H1 (cell line): ENCODE data around the gene DNER. TPM values are rescaled to one million over a fixed set of nuclear protein-coding genes. Genes with fewer than 3 reads are reported as not detected.

Experiments
- CTCF ChIA-PET: fragments of 300-600 bp; sonication (Branson Sonifier 250); formaldehyde crosslinking; loops from one replicate; lab custom pipeline; 2021; ENCODE audit not compliant: partially characterized antibody; lab: Charles Lee
- POLR2A ChIA-PET: fragments of 300-600 bp; sonication (Branson Sonifier 250); formaldehyde crosslinking; loops from one replicate; lab custom pipeline; 2021; ENCODE audit warnings: inconsistent platforms; ENCODE audit not compliant: partially characterized antibody; lab: Charles Lee
- DNase-seq, 2 experiments: peaks; one replicate each; pipeline versions ENCODE4 v3.0.0 to v3.0.0-alpha.2; 2010 to 2022; ENCODE audit warnings: low spot score in 2 of 2, low read depth in 1 of 2, mixed read lengths in 1 of 2
- FAIRE-seq: peaks from 2 replicates; lab custom pipeline; 2011; peaks lifted over from hg19 to GRCh38; lab: Jason Lieb, UNC
- H2AFZ ChIP-seq: 2 replicates; pipeline ENCODE4 v1.8.1; 2012; ENCODE audit warnings: low read length, inconsistent platforms
- H2AK5ac ChIP-seq: 2 replicates; pipeline ENCODE4 v1.6.1; 2013; ENCODE audit warnings: low read depth, low read length
- H2BK120ac ChIP-seq: replicated peaks from 2 replicates; pipeline ENCODE3; 2013; ENCODE audit warnings: low read depth, low read length, inconsistent platforms
- H2BK12ac ChIP-seq: 2 replicates; pipeline ENCODE4 v1.6.1; 2013; ENCODE audit warnings: low read depth, low read length
- H2BK15ac ChIP-seq: 2 replicates; pipeline ENCODE4 v1.6.1; 2013; ENCODE audit warnings: low read length
- H2BK20ac ChIP-seq: 2 replicates; pipeline ENCODE4 v1.6.1; 2013; ENCODE audit warnings: low read length
- H2BK5ac ChIP-seq: 2 replicates; pipeline ENCODE4 v1.6.1; 2013; ENCODE audit warnings: low read depth, low read length
- H3K14ac ChIP-seq: 2 replicates; pipeline ENCODE4 v1.6.1; 2013; ENCODE audit warnings: inconsistent platforms; ENCODE audit not compliant: insufficient read length
- H3K18ac ChIP-seq: 2 replicates; pipeline ENCODE4 v1.6.1; 2013; ENCODE audit warnings: low read length; ENCODE audit errors: extremely low read depth
- H3K23ac ChIP-seq: 2 replicates; pipeline ENCODE4 v1.6.1; 2013; ENCODE audit warnings: inconsistent platforms; ENCODE audit not compliant: insufficient read length
- H3K23me2 ChIP-seq: 2 replicates; pipeline ENCODE4 v1.6.1; 2013; ENCODE audit warnings: low read depth, low read length
- H3K27ac ChIP-seq: 2 replicates; pipeline ENCODE4 v1.6.1; 2011; ENCODE audit warnings: low read depth, low read length, inconsistent platforms
- H3K27me3 ChIP-seq, 4 experiments: replicated peaks in 1 of 4; 1 replicate in 1 of 4; 2 replicates in 3 of 4; pipeline versions ENCODE4 v1.6.1 to v1.8.1; 2011 to 2013; ENCODE audit warnings: low read length in 3 of 4, mild to moderate bottlenecking in 3 of 4, inconsistent platforms in 2 of 4, mixed read lengths in 2 of 4, moderate library complexity in 1 of 4; ENCODE audit not compliant: control insufficient read depth in 3 of 4, insufficient read depth in 3 of 4; ENCODE audit errors: extremely low read depth in 1 of 4
- H3K36me3 ChIP-seq, 4 experiments: 2 replicates each; pipeline versions ENCODE4 v1.6.1 to v1.8.1; 2011 to 2013; ENCODE audit warnings: mild to moderate bottlenecking in 4 of 4, low read length in 3 of 4, moderate library complexity in 2 of 4, control low read depth in 1 of 4, inconsistent platforms in 1 of 4; ENCODE audit not compliant: insufficient read depth in 4 of 4, control insufficient read depth in 2 of 4
- H3K4ac ChIP-seq: replicated peaks from 2 replicates; pipeline ENCODE3; 2013; ENCODE audit warnings: low read length, low read depth, mixed read lengths, inconsistent platforms; ENCODE audit not compliant: insufficient read length
- H3K4me1 ChIP-seq, 4 experiments: replicated peaks in 1 of 4; 1 replicate in 1 of 4; 2 replicates in 3 of 4; pipeline versions ENCODE4 v1.6.1 to v1.8.1; 2011 to 2013; ENCODE audit warnings: low read length in 3 of 4, inconsistent platforms in 2 of 4, mixed read lengths in 1 of 4; ENCODE audit not compliant: insufficient read depth in 4 of 4, control insufficient read depth in 3 of 4
- H3K4me2 ChIP-seq, 2 experiments: 2 replicates each; pipeline versions ENCODE4 v1.6.1 to v1.8.1; 2011 to 2013; ENCODE audit warnings: low read depth in 2 of 2, low read length in 2 of 2, control low read depth in 1 of 2, inconsistent platforms in 1 of 2, mild to moderate bottlenecking in 1 of 2; ENCODE audit not compliant: insufficient read depth in 1 of 2
- H3K4me3 ChIP-seq, 4 experiments: fragments of 200-600, 300-600 bp in 1 of 4; sonication (generic), shearing (Covaris generic), sonication (Bioruptor Twin) in 1 of 4; 2 replicates each; pipeline versions ENCODE4 v1.5.1 to v1.8.1; 2011 to 2016; ENCODE audit warnings: low read length in 4 of 4, low read depth in 3 of 4, control low read depth in 2 of 4, inconsistent platforms in 2 of 4, mild to moderate bottlenecking in 2 of 4, mixed read lengths in 1 of 4, moderate library complexity in 1 of 4; ENCODE audit not compliant: insufficient read depth in 2 of 4; ENCODE audit errors: extremely low read depth in 1 of 4
- H3K56ac ChIP-seq: replicated peaks from 2 replicates; pipeline ENCODE3; 2013; ENCODE audit warnings: low read depth, mild to moderate bottlenecking, mixed read lengths, low read length, inconsistent platforms; ENCODE audit not compliant: insufficient read length
- H3K79me1 ChIP-seq: 2 replicates; pipeline ENCODE4 v1.6.1; 2013; ENCODE audit warnings: low read depth, low read length, control low read depth
- H3K79me2 ChIP-seq, 2 experiments: 2 replicates each; pipeline versions ENCODE4 v1.6.1 to v1.8.1; 2012 to 2013; ENCODE audit warnings: low read length in 2 of 2, mild to moderate bottlenecking in 2 of 2, inconsistent platforms in 1 of 2; ENCODE audit not compliant: insufficient read depth in 2 of 2, control insufficient read depth in 1 of 2
- H3K9ac ChIP-seq, 4 experiments: replicated peaks in 1 of 4; 1 replicate in 1 of 4; 2 replicates in 3 of 4; pipeline versions ENCODE4 v1.6.1 to v1.8.1; 2011 to 2013; ENCODE audit warnings: low read depth in 3 of 4, low read length in 3 of 4, control low read depth in 2 of 4, mild to moderate bottlenecking in 2 of 4, moderate library complexity in 2 of 4, inconsistent platforms in 1 of 4; ENCODE audit errors: extremely low read depth in 1 of 4
- H3K9me3 ChIP-seq, 2 experiments: 2 replicates each; pipeline versions ENCODE4 v1.6.1 to v1.8.1; 2012 to 2013; ENCODE audit warnings: mild to moderate bottlenecking in 2 of 2, moderate library complexity in 2 of 2, control low read depth in 1 of 2, inconsistent platforms in 1 of 2, low read depth in 1 of 2, low read length in 1 of 2, mixed read lengths in 1 of 2; ENCODE audit not compliant: insufficient read depth in 2 of 2
- H4K20me1 ChIP-seq, 2 experiments: replicated peaks in 1 of 2; 2 replicates each; pipeline versions ENCODE3 to v1.8.1; 2011 to 2013; ENCODE audit warnings: inconsistent platforms in 2 of 2, low read length in 2 of 2, mild to moderate bottlenecking in 1 of 2; ENCODE audit not compliant: insufficient read depth in 2 of 2, control insufficient read depth in 1 of 2
- H4K5ac ChIP-seq: 2 replicates; pipeline ENCODE4 v1.6.1; 2013; ENCODE audit warnings: low read length, low read depth, mixed read lengths, inconsistent platforms; ENCODE audit not compliant: insufficient read length
- H4K8ac ChIP-seq: 2 replicates; pipeline ENCODE4 v1.8.0; 2013; ENCODE audit warnings: mild to moderate bottlenecking, moderate library complexity, low read length, inconsistent platforms; ENCODE audit not compliant: insufficient read depth; ENCODE audit errors: extremely low read depth
- H4K91ac ChIP-seq: replicated peaks from 2 replicates; pipeline ENCODE3; 2013; ENCODE audit warnings: low read length, mixed read lengths, inconsistent platforms; ENCODE audit not compliant: insufficient read length
- CTBP2 ChIP-seq: IDR thresholded peaks from 2 replicates; pipeline ENCODE4 v1.7.0; 2011; ENCODE audit warnings: borderline replicate concordance, mild to moderate bottlenecking, moderate library complexity, mixed read lengths, low read length; ENCODE audit not compliant: insufficient read depth, insufficient read length
- GTF2F1 ChIP-seq: IDR thresholded peaks from 2 replicates; pipeline ENCODE4 v1.6.1; 2012; ENCODE audit warnings: low read depth, low read length, improper control_type of control experiment, borderline replicate concordance
- KDM1A ChIP-seq: fragments of 200-600, 300-600 bp; sonication (generic); IDR thresholded peaks from 2 replicates; pipeline ENCODE4 v1.7.1; 2016; ENCODE audit warnings: mild to moderate bottlenecking, low read length, borderline replicate concordance
- RNF2 ChIP-seq: fragments of 200-900, 300-1000 bp; sonication (generic); IDR thresholded peaks from 2 replicates; pipeline ENCODE4 v1.7.1; 2016; ENCODE audit warnings: borderline replicate concordance, low read depth, mild to moderate bottlenecking, antibody characterized with exemption, low read length; ENCODE audit not compliant: poor library complexity, severe bottlenecking; ENCODE audit errors: missing control alignments
- TBP ChIP-seq: IDR thresholded peaks from 2 replicates; pipeline ENCODE4 v1.6.1; 2011; ENCODE audit warnings: low read depth, low read length, improper control_type of control experiment
- WGBS, 2 experiments: shearing (Covaris generic) in 1 of 2; methylation state at CpG; one replicate each; pipeline versions ENCODE4 v1.1.6 to v1.1.7; 2013 to 2015; ENCODE audit warnings: low lambda C conversion rate in 2 of 2, mixed read lengths in 2 of 2, inconsistent platforms in 1 of 2, low coverage in 1 of 2, missing lambda C conversion rate in 1 of 2; ENCODE audit not compliant: insufficient replicate concordance in 2 of 2, insufficient coverage in 1 of 2, insufficient read length in 1 of 2; ENCODE audit errors: extremely low coverage in 1 of 2, missing lambda C conversion rate in 1 of 2; 5-methylcytosine and 5-hydroxymethylcytosine counted together
- polyA plus RNA-seq, 7 experiments: library from polyadenylated mRNA; depleted of rRNA in 3 of 7; stranded (reverse) in 5 of 7; unstranded in 2 of 7; fragments of >200 nt in 5 of 7; fragments of 200-250 nt in 2 of 7; gene quantifications; 1 replicate in 5 of 7; 2 replicates in 1 of 7; 4 replicates in 1 of 7; pipeline versions ENCODE4 v1.2.1 to v1.2.3, GENCODE V29; 2011 to 2013; ENCODE audit warnings: missing spikeins in 2 of 7, mixed read lengths in 2 of 7
- total RNA-seq: library from RNA; stranded (reverse); fragmentation: NEBNext Ultra II Directional; extraction: Animal tissue kit (Norgen Biotek cat#: 25700); gene quantifications from 2 replicates; pipeline ENCODE4 v1.2.1, GENCODE V29; 2021
- TF ChIP-seq, protein P1 (sequence below): IDR thresholded peaks from 2 replicates; pipeline ENCODE4 v1.6.1; 2012; ENCODE audit warnings: low read length, inconsistent platforms

Gene DNER
- total and polyA plus RNA-seq, 2 of the 8 experiments (the other 6 are each of a cell fraction or from before 2014, with no cell fraction given): 6.8 to 16.3 TPM

DNA sequence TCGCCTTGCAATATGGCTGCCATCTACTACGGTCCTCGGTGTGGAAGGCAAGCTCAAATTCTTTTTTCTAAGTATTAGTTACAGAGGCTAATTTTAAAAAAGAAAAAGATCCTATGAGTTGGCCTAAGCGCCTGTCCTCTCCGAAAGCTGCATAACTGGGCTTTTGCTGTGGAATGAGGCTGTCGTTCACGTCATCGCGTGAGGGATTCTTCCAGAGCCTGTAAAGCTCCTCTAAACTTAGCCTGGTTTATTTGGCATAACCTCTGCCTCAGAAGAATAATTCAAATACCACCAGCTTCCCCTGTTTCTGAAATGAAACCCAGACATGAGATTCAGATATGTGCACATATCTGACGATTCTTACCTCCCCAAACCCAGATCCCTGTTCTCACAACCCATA, 187.4 kb downstream of the DNER start:
- POLR2A ChIA-PET: no interaction called here
- no peak overlapping the region for H3K27ac ChIP-seq

More for the DNA sequence above, 187.4 kb downstream of the DNER start:
- DNase-seq (no peak), FAIRE-seq (no peak)
- no peak overlapping the region for H3K4me3 ChIP-seq
- peaks cover 3 to 7% of the 10 kb centered on the region in 2 experiments; a peak in 1 of 4 replicates for H3K9me3 ChIP-seq
- no peak overlapping the region for H4K91ac ChIP-seq
- H2BK20ac ChIP-seq: no peak overlapping the region
- H3K23ac ChIP-seq: no peak overlapping the region
- no peaks in the 10 kb centered on the region for H3K23me2 ChIP-seq
- no peak overlapping the region for H2BK15ac ChIP-seq
- H2BK12ac ChIP-seq: no peak overlapping the region
- no peaks in the 10 kb centered on the region for H3K79me2 ChIP-seq
- H3K4ac ChIP-seq: no peak overlapping the region
- no peak for TF ChIP-seq GTF2F1
- TF ChIP-seq KDM1A: no peak
- TF ChIP-seq CTBP2: no peak
- TF ChIP-seq RNF2: no peak
- TF ChIP-seq, protein P1, sequence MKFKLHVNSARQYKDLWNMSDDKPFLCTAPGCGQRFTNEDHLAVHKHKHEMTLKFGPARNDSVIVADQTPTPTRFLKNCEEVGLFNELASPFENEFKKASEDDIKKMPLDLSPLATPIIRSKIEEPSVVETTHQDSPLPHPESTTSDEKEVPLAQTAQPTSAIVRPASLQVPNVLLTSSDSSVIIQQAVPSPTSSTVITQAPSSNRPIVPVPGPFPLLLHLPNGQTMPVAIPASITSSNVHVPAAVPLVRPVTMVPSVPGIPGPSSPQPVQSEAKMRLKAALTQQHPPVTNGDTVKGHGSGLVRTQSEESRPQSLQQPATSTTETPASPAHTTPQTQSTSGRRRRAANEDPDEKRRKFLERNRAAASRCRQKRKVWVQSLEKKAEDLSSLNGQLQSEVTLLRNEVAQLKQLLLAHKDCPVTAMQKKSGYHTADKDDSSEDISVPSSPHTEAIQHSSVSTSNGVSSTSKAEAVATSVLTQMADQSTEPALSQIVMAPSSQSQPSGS: no peak
- TF ChIP-seq TBP: no peak
- H3K27me3 ChIP-seq: no peaks in the 10 kb centered on the region; a peak in 1 of 7 replicates
- no peak overlapping the region for H3K14ac ChIP-seq
- H3K4me2 ChIP-seq: no peak overlapping the region
- no peak overlapping the region for H2AK5ac ChIP-seq
- no peaks in the 10 kb centered on the region for H3K4me1 ChIP-seq
- no peak overlapping the region for H2AFZ ChIP-seq
- H2BK120ac ChIP-seq: no peak overlapping the region
- no peak overlapping the region for H3K18ac ChIP-seq
- H3K79me1 ChIP-seq: no peaks in the 10 kb centered on the region
- CTCF ChIA-PET: interaction anchor here (1.1 to 1.5 kb wide), 4 partner anchors 16 to 184 kb away, joined by 3 to 4 read pairs (median 3); no protein-coding TSS in a partner anchor
- H2BK5ac ChIP-seq: no peak overlapping the region
- H4K5ac ChIP-seq: no peak overlapping the region
- no peaks in the 10 kb centered on the region for H3K36me3 ChIP-seq
- H4K20me1 ChIP-seq: no peaks in the 10 kb centered on the region
- no peak overlapping the region for H3K56ac ChIP-seq
- H4K8ac ChIP-seq: no peak overlapping the region
- H3K9ac ChIP-seq: no peak overlapping the region
- WGBS, 2 experiments: 96% methylated on average over 10 of the region's 10 CpGs; no CpG with 5 or more reads in 1 of the 2 experiments
